ENCODE data around the gene NFIX. TPM values are rescaled to one million over a fixed set of nuclear protein-coding genes. Genes with fewer than 3 reads are reported as not detected.
A peak's percentile ranks its signal among the peaks of the same experiment; 100 is the strongest.

Gene NFIX
- total RNA-seq, 1 donor from 2014 or later = 144 TPM

GRCh38 chr19:13074378-13074777 is 79.1 kb downstream of the NFIX start:
- DNase-seq = no peak

GRCh38 chr19:13076320-13076719 is 81.0 kb downstream of the NFIX start:
- no peak for DNase-seq

GRCh38 chr19:13076787-13077186 is 81.5 kb downstream of the NFIX start:
- DNase-seq = peak; percentile 52

GRCh38 chr19:13077240-13077639 is 82.0 kb downstream of the NFIX start:
- DNase-seq = peak; percentile 93

- DNase-seq = no peak
These were observed 83.1 kb downstream of the NFIX start for GRCh38 chr19:13078381-13078780.

- peak; percentile 63 for DNase-seq
These were observed 83.7 kb downstream of the NFIX start for GRCh38 chr19:13078897-13079541.

- peak; percentile 90 for DNase-seq
These were observed 84.3 kb downstream of the NFIX start for GRCh38 chr19:13079542-13079986.

GRCh38 chr19:13082192-13083007 is 87.1 kb downstream of the NFIX start:
- DNase-seq = no peak

- DNase-seq = no peak
These were observed 87.7 kb downstream of the NFIX start for GRCh38 chr19:13083008-13083404.

GRCh38 chr19:13083627-13084026 is 88.4 kb downstream of the NFIX start:
- peak; percentile 71 for DNase-seq

- no peak for DNase-seq
These were observed 90.4 kb downstream of the NFIX start for GRCh38 chr19:13085666-13086065.

- DNase-seq = no peak
These were observed 91.1 kb downstream of the NFIX start for GRCh38 chr19:13086341-13086740.

GRCh38 chr19:13087295-13087694 is 92.0 kb downstream of the NFIX start:
- no peak for DNase-seq

GRCh38 chr19:13087795-13088537 is 92.7 kb downstream of the NFIX start:
- DNase-seq = no peak

- no peak for DNase-seq
These were observed 94.0 kb downstream of the NFIX start for GRCh38 chr19:13089139-13089856.

- DNase-seq = no peak
These were observed 94.7 kb downstream of the NFIX start for GRCh38 chr19:13089857-13090507.

- DNase-seq = no peak
These were observed 95.4 kb downstream of the NFIX start for GRCh38 chr19:13090511-13091231.

GRCh38 chr19:13091400-13092157 is 96.3 kb downstream of the NFIX start:
- peak; percentile 94 for DNase-seq

GRCh38 chr19:13092158-13092543 is 96.9 kb downstream of the NFIX start:
- DNase-seq = no peak

- DNase-seq = no peak
These were observed 97.4 kb downstream of the NFIX start for GRCh38 chr19:13092606-13093235.
